Astrocyte of the cerebellum (primary cell): ENCODE results near the gene CCDC12.

ENCODE experiments used
- DNase-seq: peaks from one replicate; pipeline ENCODE4 v3.0.0-alpha.2; 2011; ENCODE audit warnings: low read depth
- H3K4me3 ChIP-seq: 2 replicates; pipeline ENCODE4 v1.5.1; 2011; ENCODE audit warnings: mild to moderate bottlenecking, low read depth, low read length, moderate library complexity
- in situ Hi-C: cut with HindIII; loops from 2 replicates; pipeline ENCODE4 v1.10.0; 2017; ENCODE audit warnings: low sequenced_read_pairs
- TF ChIP-seq, protein P1 (sequence below): IDR thresholded peaks from 2 replicates; pipeline ENCODE4 v1.5.1; 2012; ENCODE audit warnings: low read length, low read depth, moderate library complexity, mild to moderate bottlenecking; ENCODE audit errors: missing control alignments

The CCDC12 gene

DNA sequence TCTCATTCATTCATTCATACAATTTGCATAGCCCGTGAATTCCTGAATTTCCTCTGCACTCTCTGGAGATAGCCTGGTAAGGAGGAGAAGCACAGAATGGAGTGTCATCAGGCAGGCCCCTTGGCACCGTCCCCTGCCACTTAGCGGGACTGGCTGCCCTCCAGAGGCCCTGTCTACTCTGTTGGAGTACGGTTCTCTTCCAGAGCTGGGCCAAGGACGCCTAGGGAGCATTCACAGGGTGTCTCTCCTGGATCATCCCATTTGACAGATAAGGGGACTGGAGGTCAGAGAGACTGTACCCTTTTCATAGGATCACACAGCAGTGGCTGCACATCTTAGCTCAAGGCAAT is 51.0 kb downstream of the CCDC12 start:
- TF ChIP-seq, protein P1, sequence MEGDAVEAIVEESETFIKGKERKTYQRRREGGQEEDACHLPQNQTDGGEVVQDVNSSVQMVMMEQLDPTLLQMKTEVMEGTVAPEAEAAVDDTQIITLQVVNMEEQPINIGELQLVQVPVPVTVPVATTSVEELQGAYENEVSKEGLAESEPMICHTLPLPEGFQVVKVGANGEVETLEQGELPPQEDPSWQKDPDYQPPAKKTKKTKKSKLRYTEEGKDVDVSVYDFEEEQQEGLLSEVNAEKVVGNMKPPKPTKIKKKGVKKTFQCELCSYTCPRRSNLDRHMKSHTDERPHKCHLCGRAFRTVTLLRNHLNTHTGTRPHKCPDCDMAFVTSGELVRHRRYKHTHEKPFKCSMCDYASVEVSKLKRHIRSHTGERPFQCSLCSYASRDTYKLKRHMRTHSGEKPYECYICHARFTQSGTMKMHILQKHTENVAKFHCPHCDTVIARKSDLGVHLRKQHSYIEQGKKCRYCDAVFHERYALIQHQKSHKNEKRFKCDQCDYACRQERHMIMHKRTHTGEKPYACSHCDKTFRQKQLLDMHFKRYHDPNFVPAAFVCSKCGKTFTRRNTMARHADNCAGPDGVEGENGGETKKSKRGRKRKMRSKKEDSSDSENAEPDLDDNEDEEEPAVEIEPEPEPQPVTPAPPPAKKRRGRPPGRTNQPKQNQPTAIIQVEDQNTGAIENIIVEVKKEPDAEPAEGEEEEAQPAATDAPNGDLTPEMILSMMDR: no peak
- no peak overlapping the region for H3K4me3 ChIP-seq
- DNase-seq: no peak
- in situ Hi-C loops: no loop called here

GRCh38 chr3:46924921-46925584 is 51.5 kb downstream of the CCDC12 start:
- no peak for DNase-seq
- in situ Hi-C loops: no loop called here
- TF ChIP-seq, protein P1: no peak
- H3K4me3 ChIP-seq: no peak overlapping the region

GRCh38 chr3:46923559-46924350 is 52.8 kb downstream of the CCDC12 start:
- DNase-seq: no peak
- in situ Hi-C loops: no loop called here
- TF ChIP-seq, protein P1: peak; percentile 68
- H3K4me3 ChIP-seq: no peak overlapping the region

DNA sequence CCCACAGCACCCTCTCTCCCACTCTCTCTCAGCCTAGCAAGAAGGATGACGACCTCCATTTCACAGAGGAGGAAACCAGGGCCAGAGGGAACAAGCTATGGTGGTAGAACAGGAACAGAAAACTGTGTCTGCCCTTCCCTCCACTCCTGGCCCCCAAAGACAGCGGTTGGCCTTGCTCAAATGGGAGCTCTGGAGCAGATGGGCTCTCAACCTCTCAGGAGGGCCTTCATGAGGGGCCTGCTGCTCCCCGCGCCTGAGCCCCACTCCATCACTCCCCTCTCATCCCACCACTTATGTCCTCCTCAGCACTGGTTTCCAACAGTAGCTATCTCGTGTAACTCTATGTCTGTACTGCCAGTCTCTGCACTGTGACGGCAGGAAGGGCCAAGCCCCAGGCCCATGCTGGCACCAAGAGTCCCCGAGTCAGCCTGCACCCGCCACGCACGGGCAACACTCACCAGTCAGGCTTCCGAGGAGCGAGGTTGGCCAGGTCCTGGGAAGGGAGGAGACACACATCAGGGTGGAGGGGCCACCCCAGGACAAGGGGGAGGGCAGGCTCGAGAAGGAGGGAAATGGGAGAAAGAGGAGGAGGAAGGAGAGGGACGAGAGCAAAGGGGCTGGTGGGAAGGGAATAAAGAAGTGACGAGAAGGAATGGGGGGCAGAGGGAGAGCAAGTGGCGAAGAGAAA is 53.5 kb downstream of the CCDC12 start:
- DNase-seq: no peak
- in situ Hi-C loops: no loop called here
- TF ChIP-seq, protein P1: no peak
- no peak overlapping the region for H3K4me3 ChIP-seq

DNA sequence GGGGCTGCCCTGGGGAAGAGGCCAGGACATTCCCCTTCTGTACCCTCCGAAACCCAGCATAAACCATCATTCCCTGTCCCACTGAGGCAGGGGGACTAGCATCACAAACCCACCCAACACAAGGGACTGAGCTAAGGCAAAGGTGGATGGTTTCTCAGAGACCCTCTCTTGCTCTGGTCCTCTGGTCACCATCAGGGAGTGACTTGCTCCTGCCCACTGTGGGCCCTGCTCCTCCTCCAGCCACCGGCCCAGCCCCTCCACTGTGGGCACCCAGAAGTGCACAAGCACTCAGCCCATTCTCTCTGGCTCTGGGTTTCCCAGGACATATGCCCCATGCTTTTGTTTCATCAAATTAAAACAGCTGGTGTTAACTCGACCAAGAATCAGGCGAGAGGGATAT is 54.1 kb downstream of the CCDC12 start:
- DNase-seq: no peak
- H3K4me3 ChIP-seq: no peak overlapping the region
- in situ Hi-C loops: no loop called here
- TF ChIP-seq, protein P1: no peak

GRCh38 chr3:46921871-46922271 is 54.7 kb downstream of the CCDC12 start:
- no peak overlapping the region for H3K4me3 ChIP-seq
- in situ Hi-C loops: no loop called here
- DNase-seq: no peak

More at GRCh38 chr3:46921871-46922271, 54.7 kb downstream of the CCDC12 start:
- TF ChIP-seq, protein P1: no peak
